Measurements from ENCODE around the gene ALOX5.

DNA sequence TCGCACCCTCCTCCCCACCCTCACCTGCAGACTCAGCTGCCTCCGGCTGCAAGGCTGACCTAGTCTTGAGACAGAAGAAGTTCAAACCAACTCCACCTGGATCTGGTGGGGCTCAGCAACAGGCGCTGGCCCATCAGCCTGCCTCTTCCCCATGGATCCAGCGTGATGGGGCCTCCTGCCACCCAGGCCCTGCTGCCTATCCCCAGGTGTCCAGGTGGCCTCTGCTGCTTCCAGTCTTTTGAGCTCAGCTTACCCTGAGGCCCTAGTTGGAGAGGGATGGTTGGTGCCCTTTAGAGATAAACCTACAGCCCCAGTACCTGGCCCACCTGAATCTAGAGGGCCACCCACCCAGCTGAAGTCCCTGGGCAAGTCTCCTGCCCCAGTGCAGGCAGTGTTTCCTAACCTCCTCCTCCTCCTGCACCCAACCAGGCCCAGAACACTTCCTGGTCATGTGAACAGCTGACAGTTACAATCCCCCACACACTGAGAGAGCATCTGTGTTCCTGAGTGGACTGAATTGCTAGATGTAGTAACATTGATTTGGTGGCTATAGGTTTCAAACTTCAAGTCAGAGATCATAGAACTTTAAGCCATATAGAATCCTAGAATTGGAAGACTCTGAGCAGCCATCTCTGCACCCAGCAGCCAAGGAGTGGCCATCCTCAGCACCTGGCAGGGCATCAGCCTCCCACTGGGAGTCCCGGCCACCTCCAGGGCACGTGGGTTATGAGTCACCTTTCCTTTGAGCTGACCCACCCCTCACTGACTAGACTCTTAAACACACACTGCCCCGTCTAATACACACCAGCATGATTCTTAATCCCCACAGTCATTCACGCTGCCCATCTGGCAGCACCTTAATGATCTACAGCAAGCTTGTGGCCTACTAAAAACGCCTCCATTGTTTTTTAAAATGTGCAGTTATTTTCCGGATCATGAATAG, 51.9 kb downstream of the ALOX5 start:
- TF ChIP-seq, protein P1, sequence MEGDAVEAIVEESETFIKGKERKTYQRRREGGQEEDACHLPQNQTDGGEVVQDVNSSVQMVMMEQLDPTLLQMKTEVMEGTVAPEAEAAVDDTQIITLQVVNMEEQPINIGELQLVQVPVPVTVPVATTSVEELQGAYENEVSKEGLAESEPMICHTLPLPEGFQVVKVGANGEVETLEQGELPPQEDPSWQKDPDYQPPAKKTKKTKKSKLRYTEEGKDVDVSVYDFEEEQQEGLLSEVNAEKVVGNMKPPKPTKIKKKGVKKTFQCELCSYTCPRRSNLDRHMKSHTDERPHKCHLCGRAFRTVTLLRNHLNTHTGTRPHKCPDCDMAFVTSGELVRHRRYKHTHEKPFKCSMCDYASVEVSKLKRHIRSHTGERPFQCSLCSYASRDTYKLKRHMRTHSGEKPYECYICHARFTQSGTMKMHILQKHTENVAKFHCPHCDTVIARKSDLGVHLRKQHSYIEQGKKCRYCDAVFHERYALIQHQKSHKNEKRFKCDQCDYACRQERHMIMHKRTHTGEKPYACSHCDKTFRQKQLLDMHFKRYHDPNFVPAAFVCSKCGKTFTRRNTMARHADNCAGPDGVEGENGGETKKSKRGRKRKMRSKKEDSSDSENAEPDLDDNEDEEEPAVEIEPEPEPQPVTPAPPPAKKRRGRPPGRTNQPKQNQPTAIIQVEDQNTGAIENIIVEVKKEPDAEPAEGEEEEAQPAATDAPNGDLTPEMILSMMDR (IDR thresholded peaks at IDR 0.05): no peak
- TF ChIP-seq EZH2 (IDR thresholded peaks at IDR 0.05): no peak
